HCT116 (cell line): ENCODE data around the gene KIAA1549. TPM values are rescaled to one million over a fixed set of nuclear protein-coding genes. Genes with fewer than 3 reads are reported as not detected.

Source experiments
- ATAC-seq: fragments of 200-7000 bp; cut with Tn5 transposase; 2 replicates; pipeline ENCODE4 v1.9.1; 2020; ENCODE audit warnings: mild to moderate bottlenecking, moderate library complexity
- BruUV-seq: library from RNA; stranded (reverse); fragments of 400-500 nt; replicated peaks from 2 replicates; lab custom pipeline; 2021; lab: Mats Ljungman, UMichigan
- CTCF ChIA-PET: fragments of 300-600 bp; sonication (Branson Sonifier 250); formaldehyde crosslinking; loops from one replicate; lab custom pipeline; 2021; ENCODE audit warnings: antibody characterized with exemption; lab: Charles Lee
- POLR2A ChIA-PET: fragments of 300-600, 350-600 bp; sonication (Branson Sonifier 250); formaldehyde crosslinking; loops from one replicate; lab custom pipeline; 2021; ENCODE audit warnings: antibody characterized with exemption; lab: Charles Lee
- RAD21 ChIA-PET, 2 experiments: fragments of 300-600 bp; sonication (Branson Sonifier 250); formaldehyde crosslinking; loops; one replicate each; lab custom pipeline; 2023; ENCODE audit warnings: low total read pairs in 2 of 2; ENCODE audit not compliant: uncharacterized antibody in 2 of 2, unreplicated experiment in 2 of 2, low non-redundant PET in 1 of 2; lab: Charles Lee
- DNase-seq: peaks from one replicate; pipeline ENCODE4 v3.0.0-alpha.2; 2010; ENCODE audit warnings: low read depth, low spot score
- H2AFZ ChIP-seq: fragments of 200-600 bp; shearing (Covaris generic), sonication (generic); 2 replicates; pipeline ENCODE4 v1.6.1; 2017; ENCODE audit warnings: low read depth, mixed run types, mixed read lengths, antibody characterized with exemption, low read length; ENCODE audit not compliant: poor library complexity, severe bottlenecking
- H3K27ac ChIP-seq: 2 replicates; pipeline ENCODE4 v1.5.1; 2012; ENCODE audit warnings: low read depth, low read length
- H3K27me3 ChIP-seq: fragments of 200-600 bp; sonication (generic); 2 replicates; pipeline ENCODE4 v1.6.1; 2016; ENCODE audit warnings: mixed run types, low read length, mixed read lengths; ENCODE audit not compliant: insufficient read depth
- H3K36me3 ChIP-seq, 2 experiments: fragments of 200-500 bp in 1 of 2; fragments of 200-600 bp in 1 of 2; sonication (Bioruptor generic) in 1 of 2; sonication (generic) in 1 of 2; 2 replicates each; pipeline versions ENCODE4 v1.5.1 to v1.6.1; 2014 to 2016; ENCODE audit warnings: low read length in 2 of 2, inconsistent platforms in 1 of 2, mixed read lengths in 1 of 2, mixed run types in 1 of 2; ENCODE audit not compliant: insufficient read depth in 2 of 2, control insufficient read depth in 1 of 2
- H3K4me1 ChIP-seq, 2 experiments: fragments of 200-600 bp in 1 of 2; sonication (generic) in 1 of 2; 2 replicates each; pipeline versions ENCODE4 v1.5.1 to v1.6.1; 2012 to 2017; ENCODE audit warnings: low read length in 2 of 2, inconsistent platforms in 1 of 2, mild to moderate bottlenecking in 1 of 2, mixed read lengths in 1 of 2, mixed run types in 1 of 2, moderate library complexity in 1 of 2; ENCODE audit not compliant: insufficient read depth in 2 of 2, control insufficient read depth in 1 of 2
- H3K4me2 ChIP-seq: fragments of 200-600 bp; sonication (generic); 2 replicates; pipeline ENCODE4 v1.6.1; 2017; ENCODE audit warnings: mixed run types, low read length, mixed read lengths
- H3K4me3 ChIP-seq, 2 experiments: fragments of 200-600 bp in 1 of 2; sonication (generic) in 1 of 2; replicated peaks in 1 of 2; 2 replicates each; pipeline ENCODE4 v1.5.1; 2011 to 2016; ENCODE audit warnings: low read length in 2 of 2, control low read depth in 1 of 2, low read depth in 1 of 2, mild to moderate bottlenecking in 1 of 2, mixed read lengths in 1 of 2, mixed run types in 1 of 2
- H3K79me2 ChIP-seq: fragments of 200-600 bp; sonication (generic); 2 replicates; pipeline ENCODE4 v1.6.1; 2017; ENCODE audit warnings: mild to moderate bottlenecking, mixed run types, low read length, moderate library complexity, mixed read lengths; ENCODE audit not compliant: insufficient read depth
- H3K9ac ChIP-seq: fragments of 200-600 bp; sonication (generic); 2 replicates; pipeline ENCODE4 v1.6.1; 2016; ENCODE audit warnings: low read length, mixed read lengths
- H3K9me2 ChIP-seq: fragments of 200-600 bp; sonication (generic), shearing (Covaris generic); 2 replicates; pipeline ENCODE4 v1.6.1; 2017; ENCODE audit warnings: mixed run types, mild to moderate bottlenecking, moderate library complexity; ENCODE audit not compliant: insufficient read depth
- H3K9me3 ChIP-seq, 2 experiments: fragments of 200-500 bp in 1 of 2; fragments of 200-600 bp in 1 of 2; sonication (Bioruptor generic) in 1 of 2; sonication (generic) in 1 of 2; 2 replicates each; pipeline ENCODE4 v1.6.1; 2014 to 2017; ENCODE audit warnings: low read length in 2 of 2, mixed read lengths in 2 of 2, inconsistent platforms in 1 of 2, low read depth in 1 of 2, mild to moderate bottlenecking in 1 of 2, mixed run types in 1 of 2, moderate library complexity in 1 of 2; ENCODE audit not compliant: control insufficient read depth in 1 of 2, insufficient read depth in 1 of 2
- H4K20me1 ChIP-seq: fragments of 200-600 bp; sonication (generic), shearing (Covaris generic); 2 replicates; pipeline ENCODE4 v1.6.1; 2017; ENCODE audit warnings: mixed run types, mild to moderate bottlenecking, moderate library complexity; ENCODE audit not compliant: insufficient read depth
- CBX3 ChIP-seq: IDR thresholded peaks from 2 replicates; pipeline ENCODE4 v1.6.1; 2012; ENCODE audit warnings: low read depth
- CEBPB ChIP-seq: IDR thresholded peaks from 2 replicates; pipeline ENCODE4 v1.6.1; 2012; ENCODE audit warnings: low read depth
- EGR1 ChIP-seq: IDR thresholded peaks from 2 replicates; pipeline ENCODE4 v1.6.1; 2012; ENCODE audit warnings: low read depth
- ELF1 ChIP-seq: IDR thresholded peaks from 2 replicates; pipeline ENCODE4 v1.6.1; 2012; ENCODE audit warnings: low read depth, borderline replicate concordance
- EZH2phosphoT487 ChIP-seq: fragments of 200-600 bp; IDR thresholded peaks from 2 replicates; pipeline ENCODE4 v1.6.1; 2018; ENCODE audit warnings: antibody characterized with exemption, borderline replicate concordance
- POLR2A ChIP-seq: IDR thresholded peaks from 2 replicates; pipeline ENCODE4 v1.7.0; 2011; ENCODE audit warnings: borderline replicate concordance; ENCODE audit not compliant: insufficient read depth, insufficient read length; ENCODE audit errors: extremely low read depth
- POLR2AphosphoS5 ChIP-seq: IDR thresholded peaks from 2 replicates; pipeline ENCODE4 v1.6.1; 2011; ENCODE audit warnings: mild to moderate bottlenecking, low read depth, low read length, moderate library complexity
- SP1 ChIP-seq: IDR thresholded peaks from 2 replicates; pipeline ENCODE4 v1.6.1; 2012; ENCODE audit warnings: low read depth
- SRF ChIP-seq: IDR thresholded peaks from 2 replicates; pipeline ENCODE4 v1.6.1; 2012; ENCODE audit warnings: low read depth
- intact Hi-C: fragments of 100-400 bp; cut with micrococcal nuclease; formaldehyde crosslinking; loops from 2 replicates; pipeline ENCODE4 v1.10.0; 2022
- total RNA-seq: library from RNA; stranded (reverse); gene quantifications from one replicate; pipeline ENCODE4 v1.2.1, GENCODE V29; 2021; ENCODE audit not compliant: unreplicated experiment
- TF ChIP-seq, protein P1 (sequence below): IDR thresholded peaks from 2 replicates; pipeline ENCODE4 v1.6.1; 2012
- TF ChIP-seq, protein P2 (sequence below): IDR thresholded peaks from 2 replicates; pipeline ENCODE4 v1.6.1; 2012; ENCODE audit warnings: low read depth

The KIAA1549 gene
- total RNA-seq, 1 experiment from 2014 or later, result 3.9 TPM

DNA sequence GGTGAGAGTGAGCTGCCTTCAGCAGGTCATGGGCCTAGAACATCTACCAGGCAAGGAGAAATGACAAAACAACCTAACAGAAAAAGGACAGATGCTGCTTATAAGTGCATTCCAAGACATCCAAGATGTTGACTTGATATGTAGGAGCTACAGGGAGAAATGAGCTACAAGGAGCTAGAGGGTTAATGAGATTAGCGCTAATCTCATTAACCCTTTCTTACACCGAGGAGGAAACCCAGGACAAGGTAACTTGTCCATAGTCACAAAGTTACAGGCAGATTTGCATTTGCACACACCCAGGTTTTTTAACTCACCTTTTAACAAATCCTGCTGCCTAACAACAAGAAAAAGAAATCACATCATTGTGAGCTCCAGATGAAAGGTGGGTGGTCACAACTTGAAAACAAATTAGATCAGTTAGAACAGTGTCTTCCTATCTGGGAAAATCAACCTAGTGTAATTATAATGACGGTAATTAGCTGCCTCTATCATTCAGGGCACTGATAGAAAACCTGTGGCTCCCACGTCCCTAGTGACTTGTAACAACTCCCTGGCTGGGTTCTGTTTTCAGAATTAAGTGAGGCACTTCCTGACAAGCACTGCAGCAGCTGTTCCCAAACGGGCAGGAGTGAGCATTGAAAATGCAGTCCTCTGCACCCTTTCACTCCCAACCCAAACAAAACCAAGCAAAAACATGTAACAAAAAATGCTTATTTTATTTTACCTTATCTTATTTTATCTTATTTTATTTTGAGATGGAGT lies 5.7 kb downstream of the KIAA1549 start:
- Histone ChIP-seq H3K79me2 (peaks cover 16% of the 10 kb centered on the region), H3K27me3 (no peaks in the 10 kb centered on the region), H3K9ac (no peak overlapping the region), H3K9me2 (no peaks in the 10 kb centered on the region), H3K4me3 (no peak overlapping the region), H3K4me1 (peaks cover 7 to 30% of the 10 kb centered on the region in 2 experiments; a peak in 3 of 4 replicates), H3K9me3 (no peaks in the 10 kb centered on the region), H2AFZ (no peak overlapping the region), H4K20me1 (no peaks in the 10 kb centered on the region), H3K36me3 (no peaks in the 10 kb centered on the region), H3K4me2 (no peak overlapping the region)
- ChIA-PET POLR2A (no interaction called here), CTCF (no interaction called here), RAD21 (no interaction called here)
- DNase-seq, result no peak
- ATAC-seq, result no peak
- intact Hi-C loops, result no loop called here
- no TSS peak for BruUV-seq
- TF ChIP-seq, protein P1, sequence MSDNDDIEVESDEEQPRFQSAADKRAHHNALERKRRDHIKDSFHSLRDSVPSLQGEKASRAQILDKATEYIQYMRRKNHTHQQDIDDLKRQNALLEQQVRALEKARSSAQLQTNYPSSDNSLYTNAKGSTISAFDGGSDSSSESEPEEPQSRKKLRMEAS, result no peak
- TF ChIP-seq ELF1 (no peak), EGR1 (no peak), POLR2A (no peak), CEBPB (no peak), SRF (no peak), SP1 (no peak), POLR2AphosphoS5 (no peak), CBX3 (no peak), EZH2phosphoT487 (no peak)
- TF ChIP-seq, protein P2, sequence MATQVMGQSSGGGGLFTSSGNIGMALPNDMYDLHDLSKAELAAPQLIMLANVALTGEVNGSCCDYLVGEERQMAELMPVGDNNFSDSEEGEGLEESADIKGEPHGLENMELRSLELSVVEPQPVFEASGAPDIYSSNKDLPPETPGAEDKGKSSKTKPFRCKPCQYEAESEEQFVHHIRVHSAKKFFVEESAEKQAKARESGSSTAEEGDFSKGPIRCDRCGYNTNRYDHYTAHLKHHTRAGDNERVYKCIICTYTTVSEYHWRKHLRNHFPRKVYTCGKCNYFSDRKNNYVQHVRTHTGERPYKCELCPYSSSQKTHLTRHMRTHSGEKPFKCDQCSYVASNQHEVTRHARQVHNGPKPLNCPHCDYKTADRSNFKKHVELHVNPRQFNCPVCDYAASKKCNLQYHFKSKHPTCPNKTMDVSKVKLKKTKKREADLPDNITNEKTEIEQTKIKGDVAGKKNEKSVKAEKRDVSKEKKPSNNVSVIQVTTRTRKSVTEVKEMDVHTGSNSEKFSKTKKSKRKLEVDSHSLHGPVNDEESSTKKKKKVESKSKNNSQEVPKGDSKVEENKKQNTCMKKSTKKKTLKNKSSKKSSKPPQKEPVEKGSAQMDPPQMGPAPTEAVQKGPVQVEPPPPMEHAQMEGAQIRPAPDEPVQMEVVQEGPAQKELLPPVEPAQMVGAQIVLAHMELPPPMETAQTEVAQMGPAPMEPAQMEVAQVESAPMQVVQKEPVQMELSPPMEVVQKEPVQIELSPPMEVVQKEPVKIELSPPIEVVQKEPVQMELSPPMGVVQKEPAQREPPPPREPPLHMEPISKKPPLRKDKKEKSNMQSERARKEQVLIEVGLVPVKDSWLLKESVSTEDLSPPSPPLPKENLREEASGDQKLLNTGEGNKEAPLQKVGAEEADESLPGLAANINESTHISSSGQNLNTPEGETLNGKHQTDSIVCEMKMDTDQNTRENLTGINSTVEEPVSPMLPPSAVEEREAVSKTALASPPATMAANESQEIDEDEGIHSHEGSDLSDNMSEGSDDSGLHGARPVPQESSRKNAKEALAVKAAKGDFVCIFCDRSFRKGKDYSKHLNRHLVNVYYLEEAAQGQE, result no peak
- TF ChIP-seq, all 23 proteins: peak for 0
- no peak overlapping the region for H3K27ac ChIP-seq
